ENCODE data around the gene LAMA2. TPM values are rescaled to one million over a fixed set of nuclear protein-coding genes. Genes with fewer than 3 reads are reported as not detected.

Gene LAMA2
- total RNA-seq, 2 donors from 2014 or later: 111 to 217 TPM

- Histone ChIP-seq H3K4me3 (no peak overlapping the region), H3K9me3 (no peaks in the 10 kb centered on the region), H3K27me3 (replicated peaks; ENCODE audit: insufficient read depth) (no peaks in the 10 kb centered on the region), H3K36me3 (no peaks in the 10 kb centered on the region), H3K27ac (no peak overlapping the region), H3K4me1 (ENCODE audit: control insufficient read depth in 1 of 2, low read depth in 2 of 2) (peaks cover 0 to 10% of the 10 kb centered on the region in 2 donors)
- no peak for DNase-seq (ENCODE audit: low spot score)
- no peak for ATAC-seq (ENCODE audit: insufficient number of reproducible peaks, low FRiP score, low read depth)
- TF ChIP-seq CTCF (IDR thresholded peaks at IDR 0.05): no peak
Measured at GRCh38 chr6:129215246-129215645, 332.3 kb downstream of the LAMA2 start.

DNA sequence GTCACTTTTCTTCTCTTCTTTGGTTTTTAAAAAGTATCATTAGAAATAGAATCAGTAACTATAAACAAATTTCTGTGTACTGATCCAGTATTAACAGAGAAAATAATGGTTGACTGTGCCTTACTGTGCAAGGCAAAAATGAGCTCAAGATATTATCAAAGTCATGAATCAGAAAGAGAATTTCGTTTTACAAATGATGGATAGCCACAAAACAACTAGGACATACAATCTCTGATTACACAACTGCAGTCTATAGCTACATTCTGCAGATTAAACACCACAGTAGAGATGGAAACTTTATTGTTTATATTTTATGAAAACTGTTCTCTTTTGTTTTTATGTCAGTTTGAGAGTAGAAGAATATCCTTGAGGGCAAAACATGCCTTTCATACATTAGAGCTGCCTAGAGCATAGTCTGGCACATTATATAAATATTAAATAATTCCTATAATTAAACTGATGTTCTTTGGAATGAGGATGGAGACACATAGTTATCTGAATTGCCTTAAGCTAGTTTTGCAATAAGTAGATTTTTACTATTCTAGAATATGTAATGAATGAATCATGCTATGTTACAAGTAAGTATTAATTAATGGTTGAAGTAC lies 333.1 kb downstream of the LAMA2 start:
- Histone ChIP-seq H3K27me3 (replicated peaks; ENCODE audit: insufficient read depth) (no peaks in the 10 kb centered on the region), H3K27ac (no peak overlapping the region), H3K4me3 (no peak overlapping the region), H3K9me3 (no peaks in the 10 kb centered on the region), H3K36me3 (no peaks in the 10 kb centered on the region), H3K4me1 (ENCODE audit: control insufficient read depth in 1 of 2, low read depth in 2 of 2) (peaks cover 0 to 10% of the 10 kb centered on the region in 2 donors)
- ATAC-seq (ENCODE audit: insufficient number of reproducible peaks, low FRiP score, low read depth) (no peak), DNase-seq (ENCODE audit: low spot score) (no peak)
- TF ChIP-seq CTCF (IDR thresholded peaks at IDR 0.05): no peak

DNA sequence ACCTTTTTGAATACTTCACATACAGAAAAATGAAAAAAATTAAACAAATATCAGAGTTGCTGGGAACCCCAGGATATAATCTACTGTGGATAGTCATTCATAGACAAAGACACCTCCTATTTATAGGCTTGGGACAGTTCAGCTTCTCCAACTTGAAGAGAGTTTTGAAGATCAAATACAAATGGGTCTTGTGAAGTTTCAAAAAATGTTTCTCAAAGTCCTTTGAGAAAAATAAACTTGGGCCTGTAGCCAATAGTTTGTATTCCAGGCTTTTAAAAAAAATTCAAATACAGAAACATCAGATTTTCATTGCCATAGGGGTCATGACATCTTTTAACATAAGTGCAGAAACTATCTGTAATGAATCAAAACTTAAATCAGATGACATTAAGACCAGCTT lies 334.8 kb downstream of the LAMA2 start:
- no peak for TF ChIP-seq CTCF (IDR thresholded peaks at IDR 0.05)
- H3K27me3 ChIP-seq (replicated peaks; ENCODE audit: insufficient read depth): no peaks in the 10 kb centered on the region
- H3K9me3 ChIP-seq: no peaks in the 10 kb centered on the region
- H3K36me3 ChIP-seq: no peaks in the 10 kb centered on the region
- no peak for ATAC-seq (ENCODE audit: insufficient number of reproducible peaks, low FRiP score, low read depth)
- DNase-seq (ENCODE audit: low spot score): no peak
- H3K4me3 ChIP-seq: no peak overlapping the region
- H3K27ac ChIP-seq: no peak overlapping the region
- no peaks in the 10 kb centered on the region for H3K4me1 ChIP-seq (ENCODE audit: control insufficient read depth in 1 of 2, low read depth in 2 of 2)

DNA sequence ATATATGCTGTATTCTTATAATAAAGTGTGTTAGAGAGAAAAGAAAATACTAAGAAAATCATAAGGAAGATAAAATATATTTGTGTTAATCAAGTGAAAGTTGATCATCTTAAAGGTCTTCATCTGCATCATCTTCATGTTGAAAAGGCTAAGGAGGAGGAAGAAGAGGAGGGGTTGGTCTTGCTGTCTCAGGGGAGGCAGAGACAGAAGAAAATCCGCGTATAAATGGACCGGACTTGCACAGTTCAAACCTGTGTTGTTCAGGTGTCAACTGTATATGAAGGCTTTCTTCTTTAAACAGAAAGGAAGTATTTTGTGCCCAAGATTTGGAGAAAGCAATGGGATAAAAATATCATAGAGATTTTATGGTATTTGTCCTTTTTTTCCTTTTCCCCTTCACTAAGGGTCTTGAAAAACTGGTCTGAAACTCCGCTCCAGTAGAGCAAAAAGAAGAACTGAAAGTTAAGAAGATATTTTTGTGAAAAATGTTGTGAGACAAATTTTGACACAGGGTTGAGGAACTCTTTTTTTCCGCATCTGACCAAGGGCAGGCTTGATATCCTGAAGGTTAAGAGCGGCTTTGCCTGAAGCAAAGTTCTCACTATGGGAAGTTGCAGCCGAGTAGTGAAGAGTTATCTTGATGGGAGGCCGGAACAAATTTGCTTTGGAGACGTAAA lies 350.7 kb downstream of the LAMA2 start:
- H3K27ac ChIP-seq: no peak overlapping the region

More for the DNA sequence above, 350.7 kb downstream of the LAMA2 start:
- H3K4me1 ChIP-seq (ENCODE audit: control insufficient read depth in 1 of 2, low read depth in 2 of 2): peaks cover 0 to 17% of the 10 kb centered on the region in 2 donors
- no peak for TF ChIP-seq CTCF (IDR thresholded peaks at IDR 0.05)
- H3K36me3 ChIP-seq: no peaks in the 10 kb centered on the region
- DNase-seq (ENCODE audit: low spot score) (no peak), ATAC-seq (ENCODE audit: insufficient number of reproducible peaks, low FRiP score, low read depth) (no peak)
- no peaks in the 10 kb centered on the region for H3K9me3 ChIP-seq
- H3K4me3 ChIP-seq: no peak overlapping the region
- H3K27me3 ChIP-seq (replicated peaks; ENCODE audit: insufficient read depth): no peaks in the 10 kb centered on the region
